Right atrium auricular region (tissue), 2 donors: ENCODE measurements around the gene NAV2. TPM values are rescaled to one million over a fixed set of nuclear protein-coding genes. Genes with fewer than 3 reads are reported as not detected.

Experiments
- DNase-seq: peaks from one replicate; pipeline ENCODE4 v3.0.0-alpha.2; 2019; ENCODE audit warnings: low spot score
- H3K27ac ChIP-seq, 2 donors: fragments of 200-600 bp; sonication (generic); 1 replicate in 1 of 2; 2 replicates in 1 of 2; pipeline ENCODE4 v1.5.1; 2016 to 2019
- H3K27me3 ChIP-seq, 2 donors: fragments of 200-600 bp; sonication (generic); one replicate each; pipeline versions ENCODE4 v1.5.1 to v1.6.0; 2017 to 2019
- H3K36me3 ChIP-seq: fragments of 200-600 bp; sonication (generic); one replicate; pipeline ENCODE4 v1.5.1; 2016
- H3K4me1 ChIP-seq, 2 donors: fragments of 200-600 bp; sonication (generic); one replicate each; pipeline versions ENCODE4 v1.5.1 to v1.6.0; 2017 to 2019
- H3K4me3 ChIP-seq, 2 donors: fragments of 200-600 bp; sonication (generic); 1 replicate in 1 of 2; 2 replicates in 1 of 2; pipeline ENCODE4 v1.5.1; 2017 to 2019; ENCODE audit warnings: mild to moderate bottlenecking in 1 of 2, moderate library complexity in 1 of 2
- H3K9me3 ChIP-seq, 2 donors: fragments of 200-600 bp; sonication (generic); one replicate each; pipeline ENCODE4 v1.5.1; 2019
- CTCF ChIP-seq, 2 donors: fragments of 200-600 bp; sonication (generic); IDR thresholded peaks; one replicate each; pipeline ENCODE4 v1.5.1; 2019; ENCODE audit warnings: antibody characterized with exemption in 2 of 2
- total RNA-seq, 2 donors: library from RNA; depleted of rRNA; stranded (reverse); fragments of >200 nt; gene quantifications; one replicate each; pipeline ENCODE4 v1.1.0, GENCODE V29; 2016

The NAV2 gene
- total RNA-seq, 2 donors from 2014 or later: 11.4 to 19.2 TPM

- H3K27ac ChIP-seq: no peak overlapping the region
- no peak for DNase-seq
- TF ChIP-seq CTCF (IDR thresholded peaks at IDR 0.05): no peak
- H3K36me3 ChIP-seq: peaks cover 14% of the 10 kb centered on the region
- peaks cover 0 to 4% of the 10 kb centered on the region in 2 donors for H3K4me1 ChIP-seq
- no peaks in the 10 kb centered on the region for H3K9me3 ChIP-seq
- no peak overlapping the region for H3K4me3 ChIP-seq
- H3K27me3 ChIP-seq: no peaks in the 10 kb centered on the region
These were observed 217.0 kb downstream of the NAV2 start for GRCh38 chr11:19929655-19930054.

GRCh38 chr11:19931141-19931770, 218.6 kb downstream of the NAV2 start:
- H3K36me3 ChIP-seq: peaks cover 14% of the 10 kb centered on the region
- no peaks in the 10 kb centered on the region for H3K27me3 ChIP-seq
- no peaks in the 10 kb centered on the region for H3K9me3 ChIP-seq
- no peak for TF ChIP-seq CTCF (IDR thresholded peaks at IDR 0.05)
- no peak overlapping the region for H3K4me3 ChIP-seq
- H3K27ac ChIP-seq: peak overlapping the region in 1 of 2 donors; percentile 23
- peaks cover 0 to 9% of the 10 kb centered on the region in 2 donors for H3K4me1 ChIP-seq
- no peak for DNase-seq

- H3K36me3 ChIP-seq: peaks cover 20% of the 10 kb centered on the region
- H3K9me3 ChIP-seq: no peaks in the 10 kb centered on the region
- H3K4me1 ChIP-seq: peaks cover 0 to 9% of the 10 kb centered on the region in 2 donors
- no peaks in the 10 kb centered on the region for H3K27me3 ChIP-seq
- TF ChIP-seq CTCF (IDR thresholded peaks at IDR 0.05): no peak
- H3K4me3 ChIP-seq: no peak overlapping the region
- no peak for DNase-seq
- peak overlapping the region in 1 of 2 donors; percentile 23 for H3K27ac ChIP-seq
These were observed 219.2 kb downstream of the NAV2 start for GRCh38 chr11:19931771-19932369.

- no peak overlapping the region for H3K4me3 ChIP-seq
- peaks cover 0 to 9% of the 10 kb centered on the region in 2 donors for H3K4me1 ChIP-seq
- no peak for DNase-seq
- no peak for TF ChIP-seq CTCF (IDR thresholded peaks at IDR 0.05)
- H3K27ac ChIP-seq: no peak overlapping the region
- H3K9me3 ChIP-seq: no peaks in the 10 kb centered on the region
- H3K36me3 ChIP-seq: peaks cover 20% of the 10 kb centered on the region
- H3K27me3 ChIP-seq: no peaks in the 10 kb centered on the region
These were observed 220.6 kb downstream of the NAV2 start for GRCh38 chr11:19933132-19933735.

GRCh38 chr11:19933801-19934488, 221.3 kb downstream of the NAV2 start:
- H3K4me1 ChIP-seq: peaks cover 0 to 9% of the 10 kb centered on the region in 2 donors
- TF ChIP-seq CTCF (IDR thresholded peaks at IDR 0.05): no peak
- H3K4me3 ChIP-seq: no peak overlapping the region
- H3K27me3 ChIP-seq: no peaks in the 10 kb centered on the region
- peaks cover 20% of the 10 kb centered on the region for H3K36me3 ChIP-seq
- DNase-seq: no peak
- no peaks in the 10 kb centered on the region for H3K9me3 ChIP-seq
- no peak overlapping the region for H3K27ac ChIP-seq
